ENCODE data around the gene ERFE. TPM values are rescaled to one million over a fixed set of nuclear protein-coding genes. Genes with fewer than 3 reads are reported as not detected.

ERFE gene
- total and polyA plus RNA-seq, 5 donors = 0.16 to 0.81 (median 0.52) TPM; not detected in 1

DNA sequence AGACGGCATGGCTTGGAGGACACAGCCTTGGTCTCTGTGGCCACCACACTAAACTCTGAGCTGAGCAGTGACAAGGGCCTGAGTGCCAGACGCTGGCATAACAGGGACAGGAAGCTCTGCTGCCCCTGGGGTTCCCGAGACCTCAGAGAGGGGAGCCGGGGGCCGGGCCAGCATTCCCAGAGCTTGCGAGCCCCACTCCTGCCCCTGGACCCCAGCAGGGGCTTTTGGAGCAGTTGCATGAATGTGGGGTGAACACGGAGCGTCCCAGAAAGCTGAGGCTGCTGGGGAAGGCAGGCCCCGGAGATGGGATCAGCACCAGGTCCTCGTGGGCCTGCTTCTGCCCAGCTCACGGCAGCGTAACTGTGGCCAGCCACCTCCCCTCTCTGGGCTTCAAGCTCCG is 7.6 kb upstream of the ERFE start:
- no peaks in the 10 kb centered on the region for H3K4me1 ChIP-seq (ENCODE audit: control insufficient read depth, insufficient read depth, low read length)
- no peaks in the 10 kb centered on the region for H3K27me3 ChIP-seq (ENCODE audit: control insufficient read depth, insufficient read depth)
- H3K4me3 ChIP-seq (ENCODE audit: low read length) = no peak overlapping the region
- H3K27ac ChIP-seq (ENCODE audit: low read length) = no peak overlapping the region
- 80% methylated on average over 13 of the region's 13 CpGs for WGBS
- no peaks in the 10 kb centered on the region for H3K9me3 ChIP-seq (ENCODE audit: control insufficient read depth, low read length)
- DNase-seq = peak in 1 of 3 donors; percentile 42
- no peak for ATAC-seq
- intact Hi-C loops (cut with DNase I) = no loop called here

DNA sequence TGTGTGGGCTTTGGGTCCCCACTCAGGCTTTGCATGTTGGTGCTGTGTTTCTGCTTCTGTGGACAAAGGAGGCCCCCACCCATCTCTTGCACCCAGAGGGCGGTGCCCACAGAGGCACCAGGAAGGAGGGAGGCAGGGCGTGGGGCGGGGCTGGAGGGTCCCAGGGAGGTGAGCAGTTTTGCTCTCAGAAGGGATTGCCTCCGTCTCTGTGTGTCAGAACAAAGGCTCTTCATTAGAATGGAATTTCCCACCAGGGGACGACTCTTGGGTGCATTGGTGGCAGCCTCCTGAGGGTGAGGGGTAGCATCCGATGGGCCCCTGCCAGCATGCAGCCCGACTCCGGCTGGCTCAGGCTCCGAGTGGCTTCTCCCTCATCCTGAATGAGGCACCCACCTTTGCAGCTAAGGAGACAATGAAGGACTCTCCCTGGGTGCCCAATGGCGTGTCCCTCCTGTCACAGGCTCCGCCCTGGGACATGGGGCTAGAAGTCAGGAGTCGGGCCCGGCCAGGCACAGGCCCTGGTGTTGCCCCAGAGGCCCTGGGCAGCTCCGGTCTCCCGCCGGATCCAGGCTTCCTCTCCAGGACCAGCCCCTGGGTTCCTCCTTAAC is 7.0 kb upstream of the ERFE start:
- WGBS = 81% methylated on average over 16 of the region's 16 CpGs

DNA sequence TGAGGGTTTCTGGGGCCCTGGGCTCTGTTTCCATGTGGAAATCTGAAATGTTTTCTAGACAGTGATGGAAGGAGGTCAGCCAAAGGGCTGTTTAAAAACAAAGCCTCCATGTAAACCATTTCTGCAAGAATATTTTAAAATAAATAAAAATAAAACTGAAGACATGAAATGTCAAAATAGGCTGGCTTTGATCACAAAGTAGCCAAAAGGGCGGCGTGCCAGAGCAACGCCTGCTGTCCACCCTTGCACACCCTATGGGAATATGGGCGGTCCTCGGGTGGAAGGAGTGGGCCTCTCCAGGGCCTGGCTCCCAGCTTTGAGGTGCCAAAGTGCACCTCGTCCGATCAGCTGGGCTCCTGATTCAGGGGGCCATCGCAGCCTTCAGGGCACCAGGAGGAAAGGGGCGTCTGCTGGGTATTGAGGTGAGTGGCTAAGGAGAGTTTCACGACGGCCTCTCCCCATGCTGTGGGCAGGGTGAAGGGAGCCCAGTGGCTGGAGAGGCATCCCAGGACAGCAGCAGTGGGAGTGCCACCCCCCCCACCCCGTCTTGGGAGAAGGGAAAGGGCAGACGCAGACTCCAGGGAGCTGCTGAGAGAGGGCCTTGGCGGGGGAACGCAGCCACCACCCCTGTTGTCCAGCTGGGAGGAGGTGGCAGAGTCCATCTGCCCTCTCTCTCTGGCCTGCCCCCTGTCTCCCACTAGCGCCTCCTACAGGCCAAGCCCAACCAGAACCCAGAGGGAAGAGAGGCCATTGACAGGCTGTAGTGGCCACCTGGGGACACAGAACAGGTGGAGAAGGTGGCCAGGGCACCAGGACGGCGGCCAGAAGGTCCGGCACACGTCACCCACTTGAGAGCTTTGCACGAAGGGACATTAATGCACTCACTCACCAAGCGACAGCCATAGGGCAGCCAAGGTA is 5.7 kb upstream of the ERFE start:
- DNase-seq (peak; percentile 13 to 62 (median 56)), ATAC-seq (no peak)
- H3K4me1 ChIP-seq (ENCODE audit: control insufficient read depth, insufficient read depth, low read length) = no peaks in the 10 kb centered on the region
- 75% methylated on average over 22 of the region's 22 CpGs for WGBS
- no peak overlapping the region for H3K27ac ChIP-seq (ENCODE audit: low read length)
- H3K4me3 ChIP-seq (ENCODE audit: low read length) = no peak overlapping the region
- intact Hi-C loops (cut with DNase I) = no loop called here
- H3K27me3 ChIP-seq (ENCODE audit: control insufficient read depth, insufficient read depth) = no peaks in the 10 kb centered on the region
- H3K9me3 ChIP-seq (ENCODE audit: control insufficient read depth, low read length) = no peaks in the 10 kb centered on the region

More for the DNA sequence above, 7.0 kb upstream of the ERFE start:
- Histone ChIP-seq H3K4me3 (ENCODE audit: low read length) (no peak overlapping the region), H3K9me3 (ENCODE audit: control insufficient read depth, low read length) (no peaks in the 10 kb centered on the region), H3K4me1 (ENCODE audit: control insufficient read depth, insufficient read depth, low read length) (no peaks in the 10 kb centered on the region), H3K27me3 (ENCODE audit: control insufficient read depth, insufficient read depth) (no peaks in the 10 kb centered on the region), H3K27ac (ENCODE audit: low read length) (no peak overlapping the region)
- intact Hi-C loops (cut with DNase I) = no loop called here
- no peak for DNase-seq
- no peak for ATAC-seq

DNA sequence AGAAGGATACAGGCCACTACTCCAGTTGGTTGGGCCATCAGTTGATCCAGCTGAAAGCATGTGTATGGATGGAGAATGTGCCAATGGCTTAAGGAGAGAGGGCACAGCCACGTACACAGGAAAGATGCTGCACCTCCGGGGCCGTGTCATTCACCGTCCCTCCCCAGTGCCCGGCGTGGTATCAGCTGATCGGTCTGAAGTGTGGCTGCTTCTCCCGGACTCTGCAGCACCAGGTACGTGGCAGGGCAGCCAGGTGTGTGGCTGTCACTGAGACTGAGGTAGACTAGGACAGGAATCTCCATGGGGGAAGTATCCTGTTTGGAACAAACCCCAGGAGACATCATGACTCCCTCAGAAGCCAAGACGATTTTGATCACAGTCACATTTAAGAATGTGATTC is 4.2 kb upstream of the ERFE start:
- H3K27me3 ChIP-seq (ENCODE audit: control insufficient read depth, insufficient read depth) = no peaks in the 10 kb centered on the region
- peak; percentile 15 to 33 (median 20) for DNase-seq
- H3K4me3 ChIP-seq (ENCODE audit: low read length) = no peak overlapping the region
- no peaks in the 10 kb centered on the region for H3K9me3 ChIP-seq (ENCODE audit: control insufficient read depth, low read length)
- 90% methylated on average over 10 of the region's 10 CpGs for WGBS
- no peak for ATAC-seq
- H3K4me1 ChIP-seq (ENCODE audit: control insufficient read depth, insufficient read depth, low read length) = no peaks in the 10 kb centered on the region
- intact Hi-C loops (cut with DNase I) = no loop called here
- H3K27ac ChIP-seq (ENCODE audit: low read length) = no peak overlapping the region

DNA sequence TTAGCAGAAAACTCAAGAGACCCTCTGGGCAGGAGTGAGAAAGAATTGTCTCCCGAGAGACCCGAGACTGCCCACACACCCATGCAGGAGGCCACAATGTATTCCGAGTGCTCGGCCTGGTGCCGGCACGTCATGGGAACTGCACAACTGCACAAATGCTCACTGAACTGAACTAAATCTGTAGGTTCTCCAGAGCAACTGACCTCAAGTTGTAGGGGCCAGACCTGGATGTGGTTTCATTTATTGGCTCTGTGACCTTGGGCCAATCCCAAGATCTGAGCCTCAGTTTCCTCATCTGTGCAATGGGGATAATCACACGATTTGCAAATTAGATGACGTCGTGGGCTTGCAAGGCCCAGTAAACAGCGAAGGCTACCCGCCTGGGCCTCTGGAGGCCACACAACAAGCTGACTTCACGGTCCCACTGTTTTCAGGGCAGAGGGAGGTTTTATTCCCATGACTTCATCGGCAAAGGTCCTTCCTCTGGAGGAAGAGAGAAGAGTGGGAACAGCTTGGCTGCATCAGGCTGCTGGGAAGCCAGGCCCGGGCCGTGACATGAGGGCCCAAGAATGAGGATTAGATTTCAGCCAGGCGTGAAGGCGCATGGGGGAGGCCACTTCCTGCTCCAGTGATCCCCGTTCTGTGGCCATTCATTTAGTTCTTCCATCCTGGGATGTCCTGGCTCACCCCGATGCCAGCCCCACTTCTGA is 3.6 kb upstream of the ERFE start:
- no peaks in the 10 kb centered on the region for H3K4me1 ChIP-seq (ENCODE audit: control insufficient read depth, insufficient read depth, low read length)
- no peak overlapping the region for H3K27ac ChIP-seq (ENCODE audit: low read length)
- H3K4me3 ChIP-seq (ENCODE audit: low read length) = no peak overlapping the region
- WGBS = 63% methylated on average over 19 of the region's 19 CpGs
- peak; percentile 22 to 49 for ATAC-seq
- intact Hi-C loops (cut with DNase I) = no loop called here
- H3K9me3 ChIP-seq (ENCODE audit: control insufficient read depth, low read length) = no peaks in the 10 kb centered on the region
- no peaks in the 10 kb centered on the region for H3K27me3 ChIP-seq (ENCODE audit: control insufficient read depth, insufficient read depth)
- DNase-seq = peak; percentile 66 to 85 (median 80)

DNA sequence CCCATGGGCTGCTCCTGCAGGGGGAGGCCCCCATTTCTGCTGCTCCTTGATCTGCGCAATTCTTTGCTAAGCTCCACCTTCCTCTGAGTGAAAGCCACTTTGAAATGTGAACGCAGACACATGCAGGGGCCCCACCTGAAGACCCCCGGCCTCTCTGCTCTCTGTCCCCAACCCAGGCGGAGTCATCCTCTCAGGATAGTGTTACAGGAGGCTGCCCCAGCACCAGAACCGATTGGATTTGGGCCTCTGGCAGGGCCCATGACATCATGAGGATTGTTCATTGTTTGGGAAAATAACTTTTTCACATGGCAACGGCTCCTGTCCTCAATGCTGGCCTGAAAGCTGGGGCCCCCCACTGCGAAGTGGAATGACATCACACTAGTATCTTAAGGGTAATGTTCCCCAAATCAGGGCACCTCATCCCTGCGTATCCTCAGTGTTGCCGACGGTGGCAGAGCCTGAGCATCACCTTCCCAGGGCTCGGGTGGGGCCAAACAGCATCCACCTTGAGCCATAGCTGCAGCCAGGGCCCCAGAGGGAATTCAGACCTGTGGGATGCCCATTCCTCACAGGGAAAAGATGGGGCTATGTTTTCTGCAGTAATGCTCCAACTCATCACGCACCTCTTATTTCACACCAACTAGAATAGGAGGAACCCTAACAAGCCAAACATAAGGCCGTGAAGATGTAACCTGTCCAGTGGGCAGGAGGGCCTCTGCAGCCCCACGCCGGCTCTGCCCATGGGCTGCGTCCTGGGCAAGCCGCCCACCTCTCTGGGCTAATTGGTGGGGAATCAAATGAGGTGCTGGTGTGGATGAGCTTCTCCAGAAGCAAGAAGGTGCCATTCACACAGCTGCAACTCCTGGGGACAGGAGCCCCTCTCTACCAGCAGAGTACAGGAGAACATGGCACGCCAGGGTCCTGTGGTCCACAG is 2.7 kb upstream of the ERFE start:
- H3K27ac ChIP-seq (ENCODE audit: low read length) = no peak overlapping the region
- no peak for ATAC-seq
- DNase-seq = peak in 2 of 3 donors; percentile 37 to 47

DNA sequence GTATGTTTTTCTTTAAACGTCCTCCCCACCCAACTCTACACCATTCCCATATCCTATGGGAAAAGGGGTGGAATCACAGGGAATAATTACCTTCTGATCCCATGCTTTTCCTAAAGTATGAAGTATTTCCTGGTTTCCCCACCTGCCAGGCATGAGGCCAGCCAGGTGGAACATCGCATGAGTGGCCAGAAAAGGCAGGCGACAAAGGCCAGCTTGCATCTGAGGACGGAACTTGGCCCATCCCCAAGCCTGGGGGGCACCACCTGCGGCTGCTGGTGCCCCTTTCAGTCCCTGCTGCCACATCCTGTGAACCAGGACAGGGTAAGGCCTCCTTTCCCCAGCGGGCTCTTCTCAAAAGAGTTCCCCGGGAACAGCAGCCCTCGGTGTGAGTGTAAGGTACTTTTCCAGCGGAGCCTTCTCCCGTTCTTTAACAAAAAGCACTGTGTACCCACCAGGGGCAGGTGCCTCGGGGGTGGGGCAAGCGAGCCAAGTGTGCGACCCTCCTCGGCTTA is 1.2 kb upstream of the ERFE start:
- no peaks in the 10 kb centered on the region for H3K9me3 ChIP-seq (ENCODE audit: control insufficient read depth, low read length)
- ATAC-seq = no peak
- no peaks in the 10 kb centered on the region for H3K27me3 ChIP-seq (ENCODE audit: control insufficient read depth, insufficient read depth)
- no peak overlapping the region for H3K4me3 ChIP-seq (ENCODE audit: low read length)
- 81% methylated on average over 14 of the region's 14 CpGs for WGBS
- DNase-seq = peak in 1 of 3 donors; percentile 53
- no peak overlapping the region for H3K27ac ChIP-seq (ENCODE audit: low read length)
- intact Hi-C loops (cut with DNase I) = no loop called here
- H3K4me1 ChIP-seq (ENCODE audit: control insufficient read depth, insufficient read depth, low read length) = no peaks in the 10 kb centered on the region

More for the DNA sequence above, 2.7 kb upstream of the ERFE start:
- H3K4me1 ChIP-seq (ENCODE audit: control insufficient read depth, insufficient read depth, low read length) = no peaks in the 10 kb centered on the region
- no peaks in the 10 kb centered on the region for H3K27me3 ChIP-seq (ENCODE audit: control insufficient read depth, insufficient read depth)
- intact Hi-C loops (cut with DNase I) = no loop called here
- no peaks in the 10 kb centered on the region for H3K9me3 ChIP-seq (ENCODE audit: control insufficient read depth, low read length)
- no peak overlapping the region for H3K4me3 ChIP-seq (ENCODE audit: low read length)
- WGBS = 73% methylated on average over 18 of the region's 18 CpGs

DNA sequence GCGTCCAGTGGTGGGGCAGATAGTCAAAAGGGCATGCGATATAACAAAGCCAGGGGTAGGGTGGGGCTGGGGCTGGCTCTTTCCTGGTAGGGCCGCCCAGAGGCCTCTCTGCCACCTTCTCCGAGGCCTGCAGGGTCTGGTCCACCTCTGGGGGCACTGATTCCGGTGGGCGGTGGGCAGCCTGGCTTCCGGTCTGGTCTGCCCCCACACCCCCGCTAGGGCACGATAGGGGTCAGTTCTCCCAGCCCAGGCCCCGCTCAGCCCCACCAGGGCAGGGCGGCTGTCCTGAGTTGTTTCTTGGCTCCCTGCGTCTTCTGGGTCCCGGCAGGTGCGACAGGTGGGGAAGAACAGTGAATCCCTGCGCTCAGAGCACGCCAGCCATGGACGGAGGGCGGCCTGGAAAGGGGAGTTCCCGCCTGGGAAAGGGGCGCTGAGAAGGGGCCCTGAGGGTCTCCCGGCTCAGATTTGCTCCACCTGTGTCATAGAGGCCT is 707 bp upstream of the ERFE start:
- Histone ChIP-seq H3K27me3 (ENCODE audit: control insufficient read depth, insufficient read depth) (no peaks in the 10 kb centered on the region), H3K27ac (ENCODE audit: low read length) (no peak overlapping the region), H3K4me1 (ENCODE audit: control insufficient read depth, insufficient read depth, low read length) (no peaks in the 10 kb centered on the region), H3K4me3 (ENCODE audit: low read length) (no peak overlapping the region), H3K9me3 (ENCODE audit: control insufficient read depth, low read length) (no peaks in the 10 kb centered on the region)
- peak in 2 of 3 donors; percentile 52 to 56 for DNase-seq
- WGBS = 68% methylated on average over 21 of the region's 21 CpGs
- ATAC-seq = no peak
- intact Hi-C loops (cut with DNase I) = no loop called here

DNA sequence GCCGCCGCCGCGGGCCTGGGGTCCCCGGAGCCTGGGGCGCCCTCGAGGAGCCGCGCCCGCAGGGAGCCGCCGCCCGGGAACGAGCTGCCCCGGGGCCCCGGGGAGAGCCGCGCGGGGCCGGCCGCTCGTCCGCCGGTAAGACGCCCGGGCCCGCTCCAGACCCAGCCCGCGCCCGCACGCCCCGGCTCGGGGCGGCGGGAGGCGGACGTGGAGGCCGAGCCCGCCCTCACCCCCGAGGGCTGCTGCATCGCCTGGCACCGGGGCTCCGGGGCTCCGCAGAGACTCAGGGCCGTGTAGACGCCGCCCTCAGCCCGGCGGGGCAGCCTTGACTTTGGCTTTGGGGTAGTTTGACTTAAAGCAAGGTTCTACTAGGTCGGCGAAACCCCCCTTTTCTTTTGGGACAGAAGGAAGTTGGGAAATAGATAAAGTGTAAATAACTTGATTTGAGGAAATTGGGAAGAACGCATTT is 335 bp downstream of the ERFE start:
- no peaks in the 10 kb centered on the region for H3K4me1 ChIP-seq (ENCODE audit: control insufficient read depth, insufficient read depth, low read length)
- no peaks in the 10 kb centered on the region for H3K9me3 ChIP-seq (ENCODE audit: control insufficient read depth, low read length)
- 3% methylated on average over 52 of the region's 52 CpGs for WGBS
- H3K4me3 ChIP-seq (ENCODE audit: low read length) = peak overlapping the region; percentile 47
- intact Hi-C loops (cut with DNase I) = no loop called here
- no peaks in the 10 kb centered on the region for H3K27me3 ChIP-seq (ENCODE audit: control insufficient read depth, insufficient read depth)
- DNase-seq (peak in 2 of 3 donors; percentile 59 to 69), ATAC-seq (no peak)
- H3K27ac ChIP-seq (ENCODE audit: low read length) = no peak overlapping the region

DNA sequence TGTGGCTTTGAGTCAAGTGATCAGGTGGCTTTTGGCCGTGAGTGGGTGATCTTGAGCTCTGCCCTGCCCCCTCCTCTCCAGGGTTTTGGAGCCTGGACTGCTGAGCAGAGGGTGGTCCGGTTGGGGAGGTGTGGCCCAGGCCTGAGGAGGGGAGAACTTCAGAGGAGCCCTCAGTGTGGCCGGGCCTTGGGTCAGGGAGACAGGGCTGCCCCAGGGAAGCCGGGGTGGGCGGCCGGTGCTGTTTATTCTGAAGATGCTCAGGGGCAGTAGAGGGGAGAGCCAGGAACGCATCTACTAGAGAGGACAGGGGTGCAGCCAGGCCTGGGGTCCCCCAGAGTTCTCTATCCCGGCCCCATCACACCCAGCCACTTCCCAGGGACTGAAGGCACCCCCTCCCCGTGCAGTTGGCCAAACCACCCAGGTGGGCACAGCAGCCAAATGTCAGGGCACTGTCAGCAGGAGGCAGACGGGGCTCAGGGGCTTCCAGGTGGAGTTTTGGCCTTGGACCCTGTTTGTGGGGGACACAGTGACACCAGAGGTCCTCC is 963 bp downstream of the ERFE start:
- ATAC-seq (no peak), DNase-seq (peak in 2 of 3 donors; percentile 22 to 48)
- Histone ChIP-seq H3K27ac (ENCODE audit: low read length) (no peak overlapping the region), H3K4me1 (ENCODE audit: control insufficient read depth, insufficient read depth, low read length) (no peaks in the 10 kb centered on the region), H3K27me3 (ENCODE audit: control insufficient read depth, insufficient read depth) (no peaks in the 10 kb centered on the region), H3K4me3 (ENCODE audit: low read length) (no peak overlapping the region), H3K9me3 (ENCODE audit: control insufficient read depth, low read length) (no peaks in the 10 kb centered on the region)
- intact Hi-C loops (cut with DNase I) = no loop called here
- WGBS = 53% methylated on average over 10 of the region's 10 CpGs
